Gastroesophageal sphincter (tissue), 3 donors: Measurements from ENCODE around the gene TRIM61.

ENCODE experiments used
- EP300 ChIP-seq: sonication (generic); formaldehyde crosslinking; IDR thresholded peaks from one replicate; pipeline ENCODE4 v1.6.1; 2017; ENCODE audit warnings: antibody characterized with exemption, mild to moderate bottlenecking
- POLR2A ChIP-seq, 2 donors: fragments of 450-650 bp; IDR thresholded peaks; one replicate each; pipeline ENCODE4 v1.6.1; 2017; ENCODE audit warnings: antibody characterized with exemption in 2 of 2, mild to moderate bottlenecking in 2 of 2, moderate library complexity in 1 of 2
- POLR2AphosphoS5 ChIP-seq: sonication (generic); formaldehyde crosslinking; IDR thresholded peaks from one replicate; pipeline ENCODE4 v1.6.1; 2017; ENCODE audit warnings: antibody characterized with exemption
- TF ChIP-seq, protein P1 (sequence below), 4 experiments: fragments of 200-600 bp in 2 of 4; fragments of 450-650 bp in 2 of 4; sonication (generic) in 1 of 4; IDR thresholded peaks; one replicate each; pipeline ENCODE4 v1.5.1; 2017 to 2019; ENCODE audit warnings: antibody characterized with exemption in 4 of 4, mild to moderate bottlenecking in 2 of 4, moderate library complexity in 2 of 4

- TF ChIP-seq POLR2AphosphoS5: peak; percentile 33
- TF ChIP-seq POLR2A (IDR thresholded peaks at IDR 0.05): peak in 1 of 2 donors; percentile 8
- TF ChIP-seq, protein P1, sequence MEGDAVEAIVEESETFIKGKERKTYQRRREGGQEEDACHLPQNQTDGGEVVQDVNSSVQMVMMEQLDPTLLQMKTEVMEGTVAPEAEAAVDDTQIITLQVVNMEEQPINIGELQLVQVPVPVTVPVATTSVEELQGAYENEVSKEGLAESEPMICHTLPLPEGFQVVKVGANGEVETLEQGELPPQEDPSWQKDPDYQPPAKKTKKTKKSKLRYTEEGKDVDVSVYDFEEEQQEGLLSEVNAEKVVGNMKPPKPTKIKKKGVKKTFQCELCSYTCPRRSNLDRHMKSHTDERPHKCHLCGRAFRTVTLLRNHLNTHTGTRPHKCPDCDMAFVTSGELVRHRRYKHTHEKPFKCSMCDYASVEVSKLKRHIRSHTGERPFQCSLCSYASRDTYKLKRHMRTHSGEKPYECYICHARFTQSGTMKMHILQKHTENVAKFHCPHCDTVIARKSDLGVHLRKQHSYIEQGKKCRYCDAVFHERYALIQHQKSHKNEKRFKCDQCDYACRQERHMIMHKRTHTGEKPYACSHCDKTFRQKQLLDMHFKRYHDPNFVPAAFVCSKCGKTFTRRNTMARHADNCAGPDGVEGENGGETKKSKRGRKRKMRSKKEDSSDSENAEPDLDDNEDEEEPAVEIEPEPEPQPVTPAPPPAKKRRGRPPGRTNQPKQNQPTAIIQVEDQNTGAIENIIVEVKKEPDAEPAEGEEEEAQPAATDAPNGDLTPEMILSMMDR (IDR thresholded peaks at IDR 0.05): peak in 1 of 4 experiments; percentile 29
- no peak for TF ChIP-seq EP300
Observed at GRCh38 chr4:164956766-164957643, 20.5 kb downstream of the TRIM61 start.
